ENCODE measurements around the gene TBC1D9B.

- TF ChIP-seq, protein P1, sequence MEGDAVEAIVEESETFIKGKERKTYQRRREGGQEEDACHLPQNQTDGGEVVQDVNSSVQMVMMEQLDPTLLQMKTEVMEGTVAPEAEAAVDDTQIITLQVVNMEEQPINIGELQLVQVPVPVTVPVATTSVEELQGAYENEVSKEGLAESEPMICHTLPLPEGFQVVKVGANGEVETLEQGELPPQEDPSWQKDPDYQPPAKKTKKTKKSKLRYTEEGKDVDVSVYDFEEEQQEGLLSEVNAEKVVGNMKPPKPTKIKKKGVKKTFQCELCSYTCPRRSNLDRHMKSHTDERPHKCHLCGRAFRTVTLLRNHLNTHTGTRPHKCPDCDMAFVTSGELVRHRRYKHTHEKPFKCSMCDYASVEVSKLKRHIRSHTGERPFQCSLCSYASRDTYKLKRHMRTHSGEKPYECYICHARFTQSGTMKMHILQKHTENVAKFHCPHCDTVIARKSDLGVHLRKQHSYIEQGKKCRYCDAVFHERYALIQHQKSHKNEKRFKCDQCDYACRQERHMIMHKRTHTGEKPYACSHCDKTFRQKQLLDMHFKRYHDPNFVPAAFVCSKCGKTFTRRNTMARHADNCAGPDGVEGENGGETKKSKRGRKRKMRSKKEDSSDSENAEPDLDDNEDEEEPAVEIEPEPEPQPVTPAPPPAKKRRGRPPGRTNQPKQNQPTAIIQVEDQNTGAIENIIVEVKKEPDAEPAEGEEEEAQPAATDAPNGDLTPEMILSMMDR (conservative IDR thresholded peaks at IDR 0.05; ENCODE audit: low read depth, low read length) = no peak
- no peak for TF ChIP-seq EZH2 (IDR thresholded peaks at IDR 0.05; ENCODE audit: low read length, unreplicated experiment)
- no peak for TF ChIP-seq EZH2phosphoT487 (IDR thresholded peaks at IDR 0.05; ENCODE audit: borderline replicate concordance, low read length)
Measured at GRCh38 chr5:179900206-179900605, 7.5 kb downstream of the TBC1D9B start.
